IMR-90 (cell line): ENCODE data around the gene EHBP1L1. TPM values are rescaled to one million over a fixed set of nuclear protein-coding genes. Genes with fewer than 3 reads are reported as not detected.

Source experiments
- ATAC-seq: fragments of 200-7000 bp; cut with Tn5 transposase; 2 replicates; pipeline ENCODE4 v1.9.1; 2020; ENCODE audit warnings: low read depth, mild to moderate bottlenecking, moderate library complexity
- BruUV-seq: library from RNA; stranded (reverse); fragments of 400-500 nt; replicated peaks from 2 replicates; lab custom pipeline; 2021; lab: Mats Ljungman, UMichigan
- CTCF ChIA-PET: fragments of 300-600 bp; formaldehyde crosslinking; extraction: SDS; loops from one replicate; lab custom pipeline; 2021; ENCODE audit warnings: antibody characterized with exemption; lab: Yijun Ruan, JAX
- POLR2A ChIA-PET: fragments of 300-600 bp; sonication (Branson Sonifier 250); formaldehyde crosslinking; loops from one replicate; lab custom pipeline; 2022; ENCODE audit warnings: antibody characterized with exemption; ENCODE audit not compliant: unreplicated experiment; lab: Charles Lee
- DNase-seq: peaks from one replicate; pipeline ENCODE4 v3.0.0; 2013
- H2AFZ ChIP-seq: replicated peaks from 2 replicates; pipeline ENCODE3; 2013; ENCODE audit warnings: low read length, mild to moderate bottlenecking; ENCODE audit not compliant: poor library complexity
- H2AK5ac ChIP-seq: 2 replicates; pipeline ENCODE4 v1.6.1; 2013; ENCODE audit warnings: low read depth, low read length, inconsistent platforms
- H2AK9ac ChIP-seq: replicated peaks from 2 replicates; pipeline ENCODE3; 2013; ENCODE audit warnings: mild to moderate bottlenecking, low read depth, low read length, moderate library complexity; ENCODE audit not compliant: poor library complexity
- H2BK120ac ChIP-seq: 2 replicates; pipeline ENCODE4 v1.6.1; 2013; ENCODE audit warnings: low read depth, low read length, inconsistent platforms
- H2BK15ac ChIP-seq: 3 replicates; pipeline ENCODE4 v1.6.1; 2013; ENCODE audit warnings: low read depth, low read length, inconsistent platforms
- H2BK20ac ChIP-seq: 2 replicates; pipeline ENCODE4 v1.6.1; 2013; ENCODE audit warnings: low read depth, mild to moderate bottlenecking, inconsistent platforms, low read length, moderate library complexity
- H2BK5ac ChIP-seq: 2 replicates; pipeline ENCODE4 v1.6.1; 2013; ENCODE audit warnings: mild to moderate bottlenecking, low read depth, low read length, inconsistent platforms; ENCODE audit not compliant: poor library complexity, severe bottlenecking
- H3K14ac ChIP-seq: replicated peaks from 2 replicates; pipeline ENCODE4 v1.6.1; 2013; ENCODE audit warnings: low read depth, low read length, inconsistent platforms
- H3K18ac ChIP-seq: 2 replicates; pipeline ENCODE4 v1.6.1; 2013; ENCODE audit warnings: low read depth, low read length, control low read depth
- H3K23ac ChIP-seq: 2 replicates; pipeline ENCODE4 v1.6.1; 2013; ENCODE audit warnings: low read depth, low read length, inconsistent platforms
- H3K27ac ChIP-seq: 2 replicates; pipeline ENCODE4 v1.5.1; 2013; ENCODE audit warnings: mild to moderate bottlenecking, control low read depth, low read length; ENCODE audit not compliant: insufficient read depth
- H3K27me3 ChIP-seq: 2 replicates; pipeline ENCODE4 v1.6.1; 2013; ENCODE audit warnings: low read length; ENCODE audit not compliant: control insufficient read depth, insufficient read depth
- H3K36me3 ChIP-seq: 2 replicates; pipeline ENCODE4 v1.6.1; 2013; ENCODE audit warnings: low read length, mixed read lengths; ENCODE audit not compliant: control insufficient read depth, insufficient read depth
- H3K4ac ChIP-seq: 2 replicates; pipeline ENCODE4 v1.6.1; 2013; ENCODE audit warnings: low read depth, low read length, inconsistent platforms
- H3K4me1 ChIP-seq: 2 replicates; pipeline ENCODE4 v1.6.1; 2013; ENCODE audit warnings: low read length, mixed read lengths; ENCODE audit not compliant: control insufficient read depth, insufficient read depth
- H3K4me2 ChIP-seq: 2 replicates; pipeline ENCODE4 v1.6.1; 2013; ENCODE audit warnings: low read depth, mild to moderate bottlenecking, control low read depth, low read length, moderate library complexity
- H3K4me3 ChIP-seq: 2 replicates; pipeline ENCODE4 v1.5.1; 2013; ENCODE audit warnings: low read depth, mild to moderate bottlenecking, control low read depth, low read length, moderate library complexity; ENCODE audit not compliant: insufficient read depth
- H3K56ac ChIP-seq: 2 replicates; pipeline ENCODE4 v1.6.1; 2013; ENCODE audit warnings: low read length, inconsistent platforms; ENCODE audit not compliant: insufficient read depth; ENCODE audit errors: extremely low read depth
- H3K79me1 ChIP-seq, 2 experiments: 2 replicates each; pipeline ENCODE4 v1.6.1; 2013; ENCODE audit warnings: low read length in 2 of 2, inconsistent platforms in 1 of 2, low read depth in 1 of 2
- H3K9ac ChIP-seq: 2 replicates; pipeline ENCODE4 v1.6.1; 2013; ENCODE audit warnings: low read depth, low read length, control low read depth
- H3K9me1 ChIP-seq: 2 replicates; pipeline ENCODE4 v1.6.1; 2013; ENCODE audit warnings: low read length, inconsistent platforms; ENCODE audit not compliant: insufficient read depth
- H3K9me3 ChIP-seq: 2 replicates; pipeline ENCODE4 v1.6.1; 2013; ENCODE audit warnings: low read length; ENCODE audit not compliant: control insufficient read depth, insufficient read depth
- H4K20me1 ChIP-seq: 2 replicates; pipeline ENCODE4 v1.6.1; 2013; ENCODE audit warnings: low read length, inconsistent platforms; ENCODE audit not compliant: insufficient read depth
- H4K5ac ChIP-seq: 2 replicates; pipeline ENCODE4 v1.6.1; 2013; ENCODE audit warnings: mild to moderate bottlenecking, low read depth, low read length, control low read depth
- H4K8ac ChIP-seq, 2 experiments: 2 replicates each; pipeline ENCODE4 v1.6.1; 2013; ENCODE audit warnings: low read depth in 2 of 2, low read length in 2 of 2, control low read depth in 1 of 2, inconsistent platforms in 1 of 2
- H4K91ac ChIP-seq: 2 replicates; pipeline ENCODE4 v1.6.1; 2013; ENCODE audit warnings: low read depth, low read length, inconsistent platforms; ENCODE audit not compliant: insufficient read depth
- BHLHE40 ChIP-seq: fragments of 150-350 bp; IDR thresholded peaks from 2 replicates; pipeline ENCODE4 v1.6.1; 2016; ENCODE audit warnings: mild to moderate bottlenecking, low read depth, low read length
- CEBPB ChIP-seq: IDR thresholded peaks from 2 replicates; pipeline ENCODE4 v1.6.1; 2012; ENCODE audit warnings: low read depth, low read length, improper control_type of control experiment
- CHD1 ChIP-seq: IDR thresholded peaks from 2 replicates; pipeline ENCODE4 v1.6.1; 2012; ENCODE audit warnings: low read depth, low read length, improper control_type of control experiment
- FOS ChIP-seq: fragments of 150-350 bp; IDR thresholded peaks from 2 replicates; pipeline ENCODE4 v1.6.1; 2016; ENCODE audit warnings: low read depth, low read length
- MAFK ChIP-seq: IDR thresholded peaks from 2 replicates; pipeline ENCODE4 v1.6.1; 2012; ENCODE audit warnings: low read depth, low read length, improper control_type of control experiment
- MAZ ChIP-seq: IDR thresholded peaks from 2 replicates; pipeline ENCODE4 v1.6.1; 2012; ENCODE audit warnings: low read depth, mild to moderate bottlenecking, low read length, improper control_type of control experiment, moderate library complexity, borderline replicate concordance
- MXI1 ChIP-seq: IDR thresholded peaks from 2 replicates; pipeline ENCODE4 v1.6.1; 2012; ENCODE audit warnings: low read depth, mild to moderate bottlenecking, low read length, moderate library complexity, borderline replicate concordance
- NFE2L2 ChIP-seq: fragments of 150-350 bp; IDR thresholded peaks from 2 replicates; pipeline ENCODE4 v1.6.1; 2016; ENCODE audit warnings: low read depth, mild to moderate bottlenecking, low read length
- POLR2A ChIP-seq: IDR thresholded peaks from 2 replicates; pipeline ENCODE4 v1.6.1; 2012; ENCODE audit warnings: mild to moderate bottlenecking, low read depth, low read length
- RAD21 ChIP-seq: IDR thresholded peaks from 2 replicates; pipeline ENCODE4 v1.6.1; 2012; ENCODE audit warnings: low read length, improper control_type of control experiment
- RCOR1 ChIP-seq: IDR thresholded peaks from 2 replicates; pipeline ENCODE4 v1.6.1; 2012; ENCODE audit warnings: mild to moderate bottlenecking, low read length, improper control_type of control experiment; ENCODE audit not compliant: insufficient replicate concordance
- RFX5 ChIP-seq: IDR thresholded peaks from 2 replicates; pipeline ENCODE4 v1.8.0; 2012; ENCODE audit warnings: low read depth, mild to moderate bottlenecking, low read length, moderate library complexity
- SMC3 ChIP-seq: fragments of 150-350 bp; IDR thresholded peaks from 2 replicates; pipeline ENCODE4 v1.6.1; 2016; ENCODE audit warnings: low read depth, mild to moderate bottlenecking, antibody characterized with exemption, low read length, moderate library complexity
- WGBS, 2 experiments: methylation state at CpG; one replicate each; pipeline versions ENCODE4 v1.1.5 to v1.1.7; 2013; ENCODE audit warnings: missing lambda C conversion rate in 2 of 2; ENCODE audit not compliant: insufficient read length in 1 of 2; ENCODE audit errors: extremely low coverage in 2 of 2; 5-methylcytosine and 5-hydroxymethylcytosine counted together
- dilution Hi-C: fragments of 300-500 bp; cut with HindIII; formaldehyde crosslinking; loops from one replicate; pipeline ENCODE4 v1.14.3; 2018; ENCODE audit warnings: low sequenced_read_pairs; ENCODE audit not compliant: unreplicated experiment
- in situ Hi-C: fragments of 300-500 bp; cut with MboI; formaldehyde crosslinking; loops from 3 replicates; pipeline ENCODE4 v1.14.3; 2019; ENCODE audit warnings: low sequenced_read_pairs, inconsistent platforms, mixed read lengths
- intact Hi-C: fragments of 100-400 bp; cut with micrococcal nuclease; formaldehyde crosslinking; loops from 2 replicates; pipeline ENCODE4 v1.10.0; 2022
- polyA plus RNA-seq, 3 experiments: library from polyadenylated mRNA; depleted of rRNA; stranded (reverse); fragments of >200 nt; gene quantifications; 2 replicates each; pipeline ENCODE4 v1.2.3, GENCODE V29; 2012; ENCODE audit warnings: low replicate concordance in 1 of 3
- total RNA-seq: library from RNA; depleted of rRNA; stranded (reverse); fragments of >200 nt; gene quantifications from 2 replicates; pipeline ENCODE4 v1.2.3, GENCODE V29; 2012
- TF ChIP-seq, protein P1 (sequence below): fragments of 150-350 bp; IDR thresholded peaks from 2 replicates; pipeline ENCODE4 v1.6.1; 2016; ENCODE audit warnings: low read depth, mild to moderate bottlenecking, low read length, moderate library complexity, borderline replicate concordance
- TF ChIP-seq, protein P2 (sequence below): fragments of 150-350 bp; IDR thresholded peaks from 2 replicates; pipeline ENCODE4 v1.6.1; 2017; ENCODE audit warnings: mild to moderate bottlenecking, antibody characterized with exemption, low read length, low read depth
- TF ChIP-seq, protein P3 (sequence below): conservative IDR thresholded peaks from 2 replicates; pipeline ENCODE4 v1.5.1; 2012; ENCODE audit warnings: mild to moderate bottlenecking, low read depth, low read length, improper control_type of control experiment

EHBP1L1 gene
- total and polyA plus RNA-seq, 2 of the 4 experiments (the other 2 are of a cell fraction) = 10.0 to 27.4 TPM

DNA sequence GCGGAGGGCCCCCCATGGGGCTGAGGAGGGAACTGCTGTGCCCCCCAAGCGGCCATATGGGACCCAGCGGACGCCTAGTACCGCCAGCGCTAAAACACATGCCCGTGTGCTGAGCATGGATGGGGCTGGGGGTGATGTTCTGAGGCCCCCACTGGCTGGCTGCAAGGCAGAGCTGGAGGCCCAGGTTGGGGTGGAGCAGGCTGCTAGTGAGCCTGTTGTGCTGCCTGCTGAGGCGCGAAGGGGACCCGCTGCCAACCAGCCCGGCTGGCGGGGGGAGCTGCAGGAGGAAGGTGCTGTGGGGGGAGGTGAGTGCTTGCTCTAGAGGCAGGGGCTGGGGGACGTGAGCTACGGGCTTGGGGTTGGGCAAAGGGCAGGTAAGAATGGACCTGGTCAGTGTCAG, 42.9 kb downstream of the EHBP1L1 start:
- H3K4me3 ChIP-seq = no peak overlapping the region
- H3K9me3 ChIP-seq = no peaks in the 10 kb centered on the region
- H3K27me3 ChIP-seq = no peaks in the 10 kb centered on the region
- CTCF ChIA-PET = no interaction called here
- no peak overlapping the region for H3K9ac ChIP-seq
- ATAC-seq (no peak), DNase-seq (no peak)
- peaks cover 21% of the 10 kb centered on the region for H4K20me1 ChIP-seq
- H2BK5ac ChIP-seq = no peak overlapping the region
- H2AK5ac ChIP-seq = no peak overlapping the region
- no peak overlapping the region for H3K27ac ChIP-seq
- H3K4ac ChIP-seq = no peak overlapping the region
- intact Hi-C loops = no loop called here
- peaks cover 3% of the 10 kb centered on the region; the same call in 1 of the 2 replicates for H3K4me1 ChIP-seq
- no peak overlapping the region for H4K91ac ChIP-seq
- 92% methylated on average over 2 of the region's 14 CpGs; no CpG with 5 or more reads in 1 of the 2 experiments for WGBS, 2 experiments
- H3K56ac ChIP-seq = no peak overlapping the region
- no TSS peak for BruUV-seq
- H3K79me1 ChIP-seq = peaks cover 15 to 43% of the 10 kb centered on the region in 2 experiments
- H3K14ac ChIP-seq = no peak overlapping the region
- no peaks in the 10 kb centered on the region for H3K9me1 ChIP-seq
- no peak for TF ChIP-seq BHLHE40
- TF ChIP-seq MAFK = no peak
- TF ChIP-seq, protein P1, sequence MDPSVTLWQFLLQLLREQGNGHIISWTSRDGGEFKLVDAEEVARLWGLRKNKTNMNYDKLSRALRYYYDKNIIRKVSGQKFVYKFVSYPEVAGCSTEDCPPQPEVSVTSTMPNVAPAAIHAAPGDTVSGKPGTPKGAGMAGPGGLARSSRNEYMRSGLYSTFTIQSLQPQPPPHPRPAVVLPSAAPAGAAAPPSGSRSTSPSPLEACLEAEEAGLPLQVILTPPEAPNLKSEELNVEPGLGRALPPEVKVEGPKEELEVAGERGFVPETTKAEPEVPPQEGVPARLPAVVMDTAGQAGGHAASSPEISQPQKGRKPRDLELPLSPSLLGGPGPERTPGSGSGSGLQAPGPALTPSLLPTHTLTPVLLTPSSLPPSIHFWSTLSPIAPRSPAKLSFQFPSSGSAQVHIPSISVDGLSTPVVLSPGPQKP = no peak
- TF ChIP-seq, protein P2, sequence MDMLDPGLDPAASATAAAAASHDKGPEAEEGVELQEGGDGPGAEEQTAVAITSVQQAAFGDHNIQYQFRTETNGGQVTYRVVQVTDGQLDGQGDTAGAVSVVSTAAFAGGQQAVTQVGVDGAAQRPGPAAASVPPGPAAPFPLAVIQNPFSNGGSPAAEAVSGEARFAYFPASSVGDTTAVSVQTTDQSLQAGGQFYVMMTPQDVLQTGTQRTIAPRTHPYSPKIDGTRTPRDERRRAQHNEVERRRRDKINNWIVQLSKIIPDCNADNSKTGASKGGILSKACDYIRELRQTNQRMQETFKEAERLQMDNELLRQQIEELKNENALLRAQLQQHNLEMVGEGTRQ = no peak
- TF ChIP-seq RAD21 = no peak
- TF ChIP-seq, protein P3, sequence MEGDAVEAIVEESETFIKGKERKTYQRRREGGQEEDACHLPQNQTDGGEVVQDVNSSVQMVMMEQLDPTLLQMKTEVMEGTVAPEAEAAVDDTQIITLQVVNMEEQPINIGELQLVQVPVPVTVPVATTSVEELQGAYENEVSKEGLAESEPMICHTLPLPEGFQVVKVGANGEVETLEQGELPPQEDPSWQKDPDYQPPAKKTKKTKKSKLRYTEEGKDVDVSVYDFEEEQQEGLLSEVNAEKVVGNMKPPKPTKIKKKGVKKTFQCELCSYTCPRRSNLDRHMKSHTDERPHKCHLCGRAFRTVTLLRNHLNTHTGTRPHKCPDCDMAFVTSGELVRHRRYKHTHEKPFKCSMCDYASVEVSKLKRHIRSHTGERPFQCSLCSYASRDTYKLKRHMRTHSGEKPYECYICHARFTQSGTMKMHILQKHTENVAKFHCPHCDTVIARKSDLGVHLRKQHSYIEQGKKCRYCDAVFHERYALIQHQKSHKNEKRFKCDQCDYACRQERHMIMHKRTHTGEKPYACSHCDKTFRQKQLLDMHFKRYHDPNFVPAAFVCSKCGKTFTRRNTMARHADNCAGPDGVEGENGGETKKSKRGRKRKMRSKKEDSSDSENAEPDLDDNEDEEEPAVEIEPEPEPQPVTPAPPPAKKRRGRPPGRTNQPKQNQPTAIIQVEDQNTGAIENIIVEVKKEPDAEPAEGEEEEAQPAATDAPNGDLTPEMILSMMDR = no peak
- TF ChIP-seq NFE2L2 = no peak
- TF ChIP-seq RFX5 = no peak
- TF ChIP-seq FOS = no peak
- no peak for TF ChIP-seq MXI1
- no peak for TF ChIP-seq CHD1
- TF ChIP-seq RCOR1 = no peak
- no peak for TF ChIP-seq CEBPB
- TF ChIP-seq SMC3 = no peak
- no peak for TF ChIP-seq POLR2A
- TF ChIP-seq MAZ = no peak
- H3K4me2 ChIP-seq = no peak overlapping the region
- no peak overlapping the region for H2BK15ac ChIP-seq
- no peak overlapping the region for H4K5ac ChIP-seq
- no peak overlapping the region for H2AFZ ChIP-seq
- H3K23ac ChIP-seq = no peak overlapping the region
- in situ Hi-C loops = no loop called here
- no peak overlapping the region for H2BK20ac ChIP-seq
- dilution Hi-C loops = no loop called here
- peaks cover 51% of the 10 kb centered on the region for H3K36me3 ChIP-seq
- no peak overlapping the region for H4K8ac ChIP-seq
- no peak overlapping the region for H3K18ac ChIP-seq
- POLR2A ChIA-PET = no interaction called here
- no peak overlapping the region for H2BK120ac ChIP-seq
- H2AK9ac ChIP-seq = no peak overlapping the region
